Measurements from ENCODE around the gene AMZ2. TPM values are rescaled to one million over a fixed set of nuclear protein-coding genes. Genes with fewer than 3 reads are reported as not detected.
"Not testable (repeated sequence)": the region's sequence is repeated elsewhere in the genome, so short reads cannot be mapped to it uniquely, and the experiment has no call there.

AMZ2 gene
- total RNA-seq, 1 experiment from 2014 or later: 88.3 TPM

DNA sequence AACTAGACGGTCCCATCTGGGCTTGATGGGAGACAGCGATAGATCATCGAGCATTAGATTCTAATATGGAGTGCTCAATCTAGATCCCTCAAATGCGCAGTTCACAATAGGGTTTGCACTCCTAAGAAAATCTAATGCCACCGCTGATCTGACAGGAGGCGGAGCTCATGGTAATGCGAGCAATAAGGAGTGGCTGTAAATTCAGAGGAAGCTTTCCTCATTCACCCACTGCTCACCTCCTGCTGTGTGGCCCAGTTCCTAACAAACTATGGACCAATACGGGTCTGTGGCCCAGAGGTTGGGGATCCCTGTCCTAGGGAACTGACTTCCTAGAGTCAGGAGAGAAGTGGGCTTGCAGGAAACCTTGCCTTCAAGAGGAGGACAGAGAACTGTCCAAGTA lies 25.2 kb upstream of the AMZ2 start:
- H3K4me1 ChIP-seq (replicated peaks; ENCODE audit: insufficient read depth): peaks cover 7% of the 10 kb centered on the region; the same call in 1 of the 2 replicates
- no peak for DNase-seq
- no peaks in the 10 kb centered on the region for H3K36me3 ChIP-seq (ENCODE audit: low read depth)
- H3K4me2 ChIP-seq: no peak overlapping the region
- ChIA-PET POLR2A (ENCODE audit: unreplicated experiment) (interaction anchor here (0.6 kb wide), 1 partner anchor 1095 kb away, joined by 3 read pairs; no protein-coding TSS in a partner anchor), CTCF (no interaction called here)
- H3K27me3 ChIP-seq (ENCODE audit: insufficient read depth, low read depth): no peaks in the 10 kb centered on the region
- no peaks in the 10 kb centered on the region for H3K9me3 ChIP-seq (ENCODE audit: insufficient read depth, low read depth)
- intact Hi-C loops (cut with micrococcal nuclease; ENCODE audit: unreplicated experiment): no loop called here
- no peaks in the 10 kb centered on the region; the same call in 1 of the 2 replicates for H3F3A ChIP-seq (ENCODE audit: insufficient read depth, low read depth)
- no TSS peak for BruUV-seq (replicated peaks)
- H4K20me1 ChIP-seq (ENCODE audit: insufficient read depth): no peaks in the 10 kb centered on the region
- no peak overlapping the region for H3K27ac ChIP-seq
- no peak overlapping the region for H2AFZ ChIP-seq
- no peak overlapping the region for H3K4me3 ChIP-seq
- no peaks in the 10 kb centered on the region for H3K9me2 ChIP-seq (ENCODE audit: insufficient read depth)
- TF ChIP-seq EZH2 (IDR thresholded peaks at IDR 0.05; ENCODE audit: low read depth): no peak
- TF ChIP-seq, protein P1, sequence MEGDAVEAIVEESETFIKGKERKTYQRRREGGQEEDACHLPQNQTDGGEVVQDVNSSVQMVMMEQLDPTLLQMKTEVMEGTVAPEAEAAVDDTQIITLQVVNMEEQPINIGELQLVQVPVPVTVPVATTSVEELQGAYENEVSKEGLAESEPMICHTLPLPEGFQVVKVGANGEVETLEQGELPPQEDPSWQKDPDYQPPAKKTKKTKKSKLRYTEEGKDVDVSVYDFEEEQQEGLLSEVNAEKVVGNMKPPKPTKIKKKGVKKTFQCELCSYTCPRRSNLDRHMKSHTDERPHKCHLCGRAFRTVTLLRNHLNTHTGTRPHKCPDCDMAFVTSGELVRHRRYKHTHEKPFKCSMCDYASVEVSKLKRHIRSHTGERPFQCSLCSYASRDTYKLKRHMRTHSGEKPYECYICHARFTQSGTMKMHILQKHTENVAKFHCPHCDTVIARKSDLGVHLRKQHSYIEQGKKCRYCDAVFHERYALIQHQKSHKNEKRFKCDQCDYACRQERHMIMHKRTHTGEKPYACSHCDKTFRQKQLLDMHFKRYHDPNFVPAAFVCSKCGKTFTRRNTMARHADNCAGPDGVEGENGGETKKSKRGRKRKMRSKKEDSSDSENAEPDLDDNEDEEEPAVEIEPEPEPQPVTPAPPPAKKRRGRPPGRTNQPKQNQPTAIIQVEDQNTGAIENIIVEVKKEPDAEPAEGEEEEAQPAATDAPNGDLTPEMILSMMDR (conservative IDR thresholded peaks at IDR 0.05): no peak
- H3K79me2 ChIP-seq (ENCODE audit: low read depth): no peaks in the 10 kb centered on the region

GRCh38 chr17:68225055-68225454 lies 22.8 kb upstream of the AMZ2 start:
- H3K9me3 ChIP-seq (ENCODE audit: insufficient read depth, low read depth); H3K27ac ChIP-seq; H3F3A ChIP-seq (ENCODE audit: insufficient read depth, low read depth); H3K36me3 ChIP-seq (ENCODE audit: low read depth); H3K79me2 ChIP-seq (ENCODE audit: low read depth); intact Hi-C loops (cut with micrococcal nuclease; ENCODE audit: unreplicated experiment); H2AFZ ChIP-seq; H3K9me2 ChIP-seq (ENCODE audit: insufficient read depth); H3K4me2 ChIP-seq; H4K20me1 ChIP-seq (ENCODE audit: insufficient read depth); H3K4me3 ChIP-seq; DNase-seq; H3K27me3 ChIP-seq (ENCODE audit: insufficient read depth, low read depth); BruUV-seq (replicated peaks): not testable (repeated sequence)
- ChIA-PET POLR2A (ENCODE audit: unreplicated experiment) (interaction anchor here (0.6 kb wide), 1 partner anchor 302 kb away, joined by 6 read pairs; no protein-coding TSS in a partner anchor), CTCF (interaction anchor here (0.6 kb wide), 1 partner anchor 16 kb away, joined by 4 read pairs; no protein-coding TSS in a partner anchor)
- peaks cover 17% of the 10 kb centered on the region for H3K4me1 ChIP-seq (replicated peaks; ENCODE audit: insufficient read depth)

DNA sequence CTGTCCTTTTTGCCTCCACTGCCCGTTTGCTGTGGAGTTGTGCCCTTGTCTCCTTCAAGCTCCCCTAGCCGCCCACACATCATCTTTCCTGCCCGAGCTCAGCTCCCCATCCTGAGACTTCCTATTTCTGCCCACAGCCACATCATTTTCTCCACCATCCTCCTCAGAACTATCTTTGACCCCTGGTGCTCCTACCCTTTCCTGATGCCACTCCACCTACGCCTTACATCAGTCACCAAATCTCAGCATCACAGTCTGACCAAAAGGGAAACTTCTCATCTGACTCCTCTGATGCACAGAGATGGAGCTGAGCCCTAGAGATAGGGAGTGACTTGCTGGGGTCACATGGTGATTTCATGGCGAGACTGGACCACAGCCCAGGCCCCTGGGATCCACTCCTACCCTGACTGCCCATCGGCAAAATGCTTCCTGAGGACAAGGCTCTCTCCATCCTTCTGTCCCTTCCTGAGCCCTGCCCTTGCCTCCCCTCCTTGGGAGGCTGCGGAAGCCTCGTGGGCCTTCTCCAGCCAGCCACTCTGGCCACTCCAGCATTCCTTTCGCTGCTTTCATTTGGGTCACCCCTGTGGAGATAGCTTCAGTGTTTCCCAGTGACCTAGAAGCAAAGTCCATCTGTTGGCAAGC lies 19.7 kb upstream of the AMZ2 start:
- DNase-seq; BruUV-seq (replicated peaks); H3K4me3 ChIP-seq; H3K27me3 ChIP-seq (ENCODE audit: insufficient read depth, low read depth); H3K27ac ChIP-seq; H3K9me2 ChIP-seq (ENCODE audit: insufficient read depth); H3K79me2 ChIP-seq (ENCODE audit: low read depth); CTCF ChIA-PET; H3F3A ChIP-seq (ENCODE audit: insufficient read depth, low read depth); H3K4me2 ChIP-seq; intact Hi-C loops (cut with micrococcal nuclease; ENCODE audit: unreplicated experiment); H3K36me3 ChIP-seq (ENCODE audit: low read depth); H3K9me3 ChIP-seq (ENCODE audit: insufficient read depth, low read depth); H2AFZ ChIP-seq; POLR2A ChIA-PET (ENCODE audit: unreplicated experiment); H4K20me1 ChIP-seq (ENCODE audit: insufficient read depth): not testable (repeated sequence)
- H3K4me1 ChIP-seq (replicated peaks; ENCODE audit: insufficient read depth): peaks cover 15% of the 10 kb centered on the region

DNA sequence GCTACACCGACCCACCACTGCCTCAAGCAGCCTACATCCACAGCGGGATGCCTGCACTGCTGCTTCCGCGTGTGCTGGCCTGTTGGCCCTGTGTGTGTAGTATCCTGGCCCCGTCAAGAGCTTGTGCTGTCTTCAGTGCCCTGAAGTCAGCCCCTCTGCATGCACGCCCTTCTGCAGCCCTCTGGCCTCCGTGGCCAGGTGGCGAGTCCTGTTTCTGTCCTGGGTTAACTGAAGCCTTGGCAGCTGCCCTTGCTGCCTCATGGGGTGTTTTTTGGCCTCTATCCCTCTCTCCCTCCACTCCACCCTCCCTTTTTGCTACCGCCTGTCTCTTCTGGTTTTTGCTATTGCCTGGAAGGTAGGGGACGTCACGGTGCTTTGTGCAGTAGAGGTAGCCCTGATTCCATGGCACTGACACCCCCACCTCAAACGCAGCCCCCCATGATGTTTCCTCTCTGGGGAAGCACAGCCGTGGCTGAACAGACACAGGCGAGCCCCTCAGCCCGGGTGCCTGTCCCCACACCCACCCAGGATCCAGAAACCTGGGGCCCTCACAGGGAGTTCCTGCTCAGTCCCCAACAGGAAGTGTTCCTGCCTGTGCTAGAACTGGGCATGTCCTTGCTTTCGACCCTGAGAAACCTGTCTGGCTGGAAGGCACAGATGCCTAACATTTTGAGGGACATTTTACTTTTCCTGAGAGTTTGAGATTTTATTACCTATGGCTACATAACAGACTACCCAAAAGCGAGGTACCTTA lies 18.8 kb upstream of the AMZ2 start:
- no peaks in the 10 kb centered on the region for H4K20me1 ChIP-seq (ENCODE audit: insufficient read depth)
- TF ChIP-seq, protein P1 (conservative IDR thresholded peaks at IDR 0.05): no peak
- no peak for TF ChIP-seq EZH2 (IDR thresholded peaks at IDR 0.05; ENCODE audit: low read depth)
- H3K9me3 ChIP-seq (ENCODE audit: insufficient read depth, low read depth): no peaks in the 10 kb centered on the region
- H3K27me3 ChIP-seq (ENCODE audit: insufficient read depth, low read depth): no peaks in the 10 kb centered on the region
- intact Hi-C loops (cut with micrococcal nuclease; ENCODE audit: unreplicated experiment): no loop called here
- no TSS peak for BruUV-seq (replicated peaks)
- no peak overlapping the region for H2AFZ ChIP-seq
- no peaks in the 10 kb centered on the region for H3K36me3 ChIP-seq (ENCODE audit: low read depth)
- peak overlapping the region; percentile 50 for H3K4me2 ChIP-seq
- peak in 1 of 2 experiments; percentile 59 for DNase-seq
- CTCF ChIA-PET: no interaction called here
- H3F3A ChIP-seq (ENCODE audit: insufficient read depth, low read depth): peaks cover 8% of the 10 kb centered on the region; the same call in 1 of the 2 replicates
- POLR2A ChIA-PET (ENCODE audit: unreplicated experiment): no interaction called here
- H3K79me2 ChIP-seq (ENCODE audit: low read depth): no peaks in the 10 kb centered on the region
- peaks cover 15% of the 10 kb centered on the region for H3K4me1 ChIP-seq (replicated peaks; ENCODE audit: insufficient read depth)
- no peak overlapping the region for H3K4me3 ChIP-seq
- no peaks in the 10 kb centered on the region for H3K9me2 ChIP-seq (ENCODE audit: insufficient read depth)
- H3K27ac ChIP-seq: no peak overlapping the region
